ENCODE results near the gene HIVEP3. TPM values are rescaled to one million over a fixed set of nuclear protein-coding genes. Genes with fewer than 3 reads are reported as not detected.
A peak's percentile ranks its signal among the peaks of the same experiment; 100 is the strongest.

HIVEP3 gene
- total and polyA plus RNA-seq, 11 donors = 3.2 to 11.9 (median 5.0) TPM

- intact Hi-C loops (cut with DNase I) = no loop called here
- DNase-seq (peak in 4 of 5 donors; percentile 47 to 83 (median 72)), ATAC-seq (peak; percentile 77 to 89 (median 83))
- TF ChIP-seq CTCF (IDR thresholded peaks at IDR 0.05) (no peak), POLR2A (IDR thresholded peaks at IDR 0.05) (no peak)
- peak overlapping the region in 7 of 12 donors; percentile 17 to 74 (median 57) for H3K27ac ChIP-seq
- H3K9me3 ChIP-seq = no peaks in the 10 kb centered on the region
- WGBS, 4 donors = 58 to 70% (median 65%) methylated on average over 6 of the region's 6 CpGs
- H3K36me3 ChIP-seq = no peaks in the 10 kb centered on the region
- H3K4me3 ChIP-seq = no peak overlapping the region
- H3K4me1 ChIP-seq = peaks cover 0 to 73% (median 14%) of the 10 kb centered on the region in 12 donors
- H3K27me3 ChIP-seq = no peaks in the 10 kb centered on the region
These were observed 111.3 kb downstream of the HIVEP3 start for GRCh38 chr1:41807390-41807789.

GRCh38 chr1:41806472-41807155, 112.1 kb downstream of the HIVEP3 start:
- ATAC-seq (no peak), DNase-seq (no peak)
- H3K27me3 ChIP-seq = no peaks in the 10 kb centered on the region
- peaks cover 0 to 73% (median 12%) of the 10 kb centered on the region in 12 donors for H3K4me1 ChIP-seq
- TF ChIP-seq CTCF (IDR thresholded peaks at IDR 0.05) (no peak), POLR2A (IDR thresholded peaks at IDR 0.05) (no peak)
- peak overlapping the region in 6 of 12 donors; percentile 17 to 74 (median 38) for H3K27ac ChIP-seq
- WGBS, 4 donors = 86 to 88% (median 88%) methylated on average over 16 to 17 of the region's 17 CpGs
- no peaks in the 10 kb centered on the region for H3K36me3 ChIP-seq
- intact Hi-C loops (cut with DNase I) = no loop called here
- no peaks in the 10 kb centered on the region for H3K9me3 ChIP-seq
- H3K4me3 ChIP-seq = no peak overlapping the region

GRCh38 chr1:41805771-41806471, 112.8 kb downstream of the HIVEP3 start:
- Histone ChIP-seq H3K36me3 (no peaks in the 10 kb centered on the region), H3K9me3 (no peaks in the 10 kb centered on the region), H3K4me3 (no peak overlapping the region), H3K4me1 (peaks cover 0 to 69% (median 12%) of the 10 kb centered on the region in 12 donors), H3K27ac (no peak overlapping the region), H3K27me3 (no peaks in the 10 kb centered on the region)
- no peak for TF ChIP-seq POLR2A (IDR thresholded peaks at IDR 0.05)
- TF ChIP-seq CTCF (IDR thresholded peaks at IDR 0.05) = no peak
- no peak for DNase-seq
- 87 to 90% (median 88%) methylated on average over 8 of the region's 8 CpGs for WGBS, 4 donors
- intact Hi-C loops (cut with DNase I) = no loop called here
- no peak for ATAC-seq

- ATAC-seq = no peak
- WGBS, 4 donors = 80 to 84% (median 82%) methylated on average over 5 of the region's 5 CpGs
- peaks cover 0 to 2% (median 0%) of the 10 kb centered on the region in 12 donors for H3K9me3 ChIP-seq
- intact Hi-C loops (cut with DNase I) = no loop called here
- peak overlapping the region in 1 of 12 donors; percentile 83 for H3K27ac ChIP-seq
- no peak for TF ChIP-seq POLR2A (IDR thresholded peaks at IDR 0.05)
- no peak for TF ChIP-seq CTCF (IDR thresholded peaks at IDR 0.05)
- peaks cover 0 to 70% (median 14%) of the 10 kb centered on the region in 12 donors for H3K4me1 ChIP-seq
- no peak overlapping the region for H3K4me3 ChIP-seq
- DNase-seq = no peak
- no peaks in the 10 kb centered on the region for H3K27me3 ChIP-seq
- H3K36me3 ChIP-seq = no peaks in the 10 kb centered on the region
These were observed 114.5 kb downstream of the HIVEP3 start for GRCh38 chr1:41804176-41804575.

Data from heart left ventricle (tissue), 16 donors.